ENCODE measurements around the gene DSCAM. TPM values are rescaled to one million over a fixed set of nuclear protein-coding genes. Genes with fewer than 3 reads are reported as not detected.

Gene DSCAM
- total RNA-seq, 1 donor: not detected

DNA sequence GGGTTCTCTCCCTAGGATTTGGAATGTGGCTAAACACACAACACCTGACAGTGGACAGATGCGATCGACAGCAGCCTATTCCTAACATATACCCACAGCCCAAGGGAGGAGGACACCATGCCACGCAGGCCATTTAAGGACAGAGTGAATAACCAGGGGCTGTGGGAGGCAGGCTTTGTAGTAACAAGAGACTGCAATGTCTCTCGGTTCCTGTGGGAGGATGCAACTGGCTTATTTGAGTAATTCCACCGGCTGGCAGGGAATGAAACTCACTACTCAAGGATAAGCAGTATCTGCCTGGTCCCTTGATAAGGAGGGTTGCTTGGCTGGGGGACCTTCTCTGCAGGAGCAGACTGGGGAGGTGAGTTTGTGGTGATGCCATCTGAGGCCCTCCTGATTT, 870.2 kb downstream of the DSCAM start:
- no peak for DNase-seq (ENCODE audit: low read depth)
- no peak for TF ChIP-seq CTCF (IDR thresholded peaks at IDR 0.05; ENCODE audit: insufficient read depth, low read depth, low read length)
- H3K4me3 ChIP-seq (ENCODE audit: low read depth, low read length): no peak overlapping the region

DNA sequence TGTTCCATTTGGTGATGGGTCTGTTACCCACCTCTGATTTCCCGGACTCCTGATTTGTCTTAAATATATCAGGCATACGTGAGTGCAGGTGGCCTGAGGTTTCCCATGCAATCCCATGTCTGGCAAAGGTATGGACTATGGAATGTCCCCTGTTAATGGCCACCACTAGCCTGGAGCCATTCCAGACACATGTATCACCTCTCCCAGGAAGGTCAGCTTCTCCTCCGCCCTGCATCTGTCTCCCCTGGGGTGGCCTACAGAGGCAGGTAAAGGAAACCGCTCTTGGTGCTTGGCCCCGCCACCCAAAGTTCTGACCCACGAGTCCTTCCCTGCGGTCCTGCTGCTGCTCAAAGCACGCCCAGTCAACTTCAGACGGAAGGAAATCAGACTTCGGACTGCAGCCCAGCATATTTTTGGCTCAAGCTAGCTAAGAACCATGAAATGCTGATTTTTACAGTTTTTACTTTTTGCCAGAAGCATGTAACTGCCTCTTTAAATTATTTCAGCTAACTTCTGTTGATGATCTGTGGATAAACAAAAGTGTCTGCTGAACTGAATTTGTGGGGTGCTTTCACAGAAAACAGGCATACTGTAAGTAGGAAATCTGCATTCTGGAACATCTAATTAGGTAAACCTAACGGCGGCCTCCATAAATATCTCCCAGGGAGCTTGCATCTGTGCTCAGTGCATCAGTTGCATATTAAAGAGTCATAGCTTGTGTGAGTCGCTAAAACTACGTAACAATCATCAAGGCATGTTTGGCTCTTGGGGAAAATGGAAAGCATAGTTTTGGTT, 873.8 kb downstream of the DSCAM start:
- no peak overlapping the region for H3K4me3 ChIP-seq (ENCODE audit: low read depth, low read length)
- TF ChIP-seq CTCF (IDR thresholded peaks at IDR 0.05; ENCODE audit: insufficient read depth, low read depth, low read length): no peak
- DNase-seq (ENCODE audit: low read depth): no peak

DNA sequence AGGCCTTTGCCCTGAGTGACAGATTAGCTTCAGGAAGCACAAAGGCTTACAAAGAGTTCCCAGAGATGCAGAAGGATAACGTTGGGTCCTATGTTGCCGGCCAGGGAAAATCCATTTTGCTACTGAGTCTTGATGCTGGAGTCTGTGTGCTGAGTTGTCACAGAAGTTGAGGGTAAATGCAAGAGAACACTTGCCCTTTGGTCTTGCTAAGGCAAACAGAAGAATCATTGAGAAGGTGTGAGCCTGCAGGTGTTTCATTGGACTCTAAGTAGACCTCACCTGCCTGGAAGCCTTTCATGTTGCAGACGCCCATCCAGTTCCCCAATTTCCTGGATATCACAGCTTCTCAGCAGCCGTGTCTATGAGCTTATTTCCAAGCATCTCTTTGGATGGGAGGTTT, 874.5 kb downstream of the DSCAM start:
- DNase-seq (ENCODE audit: low read depth): no peak
- no peak for TF ChIP-seq CTCF (IDR thresholded peaks at IDR 0.05; ENCODE audit: insufficient read depth, low read depth, low read length)
- H3K4me3 ChIP-seq (ENCODE audit: low read depth, low read length): no peak overlapping the region

DNA sequence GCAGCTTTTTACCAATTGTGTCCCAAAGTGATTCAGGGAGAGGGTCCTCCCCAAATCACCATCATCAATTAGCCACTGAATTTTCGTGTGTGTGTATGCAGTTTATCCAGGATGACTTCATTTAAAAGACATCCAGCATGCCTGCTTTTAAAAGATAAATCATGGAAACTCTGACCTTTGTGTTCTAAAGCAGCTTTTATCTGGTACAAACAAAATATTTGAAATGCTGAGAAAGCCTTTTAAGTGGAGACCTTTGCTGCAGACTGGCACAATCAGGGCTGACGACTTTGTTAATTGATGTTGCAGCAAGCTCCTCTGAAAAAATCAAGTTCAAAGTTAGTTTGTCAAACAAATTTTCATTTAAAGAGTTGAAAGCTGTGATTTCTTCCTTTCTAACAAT, 875.0 kb downstream of the DSCAM start:
- DNase-seq (ENCODE audit: low read depth): no peak
- no peak overlapping the region for H3K4me3 ChIP-seq (ENCODE audit: low read depth, low read length)
- no peak for TF ChIP-seq CTCF (IDR thresholded peaks at IDR 0.05; ENCODE audit: insufficient read depth, low read depth, low read length)

GRCh38 chr21:39969691-39970364, 877.1 kb downstream of the DSCAM start:
- no peak overlapping the region for H3K4me3 ChIP-seq (ENCODE audit: low read depth, low read length)
- no peak for TF ChIP-seq CTCF (IDR thresholded peaks at IDR 0.05; ENCODE audit: insufficient read depth, low read depth, low read length)
- no peak for DNase-seq (ENCODE audit: low read depth)

GRCh38 chr21:39968010-39968409, 878.9 kb downstream of the DSCAM start:
- no peak for DNase-seq (ENCODE audit: low read depth)
- TF ChIP-seq CTCF (IDR thresholded peaks at IDR 0.05; ENCODE audit: insufficient read depth, low read depth, low read length): no peak
- no peak overlapping the region for H3K4me3 ChIP-seq (ENCODE audit: low read depth, low read length)
